ENCODE data around the gene SETD7. TPM values are rescaled to one million over a fixed set of nuclear protein-coding genes. Genes with fewer than 3 reads are reported as not detected.
"Not testable (repeated sequence)": the region's sequence is repeated elsewhere in the genome, so short reads cannot be mapped to it uniquely, and the experiment has no call there.

SETD7 gene
- total RNA-seq, 6 donors from 2014 or later, result 17.8 to 45.6 (median 34.0) TPM

- Histone ChIP-seq H3K27me3 (no peaks in the 10 kb centered on the region), H3K4me3 (no peak overlapping the region), H3K9me3 (no peaks in the 10 kb centered on the region), H3K27ac (no peak overlapping the region), H3K4me1 (peaks cover 0 to 13% (median 4%) of the 10 kb centered on the region in 4 donors), H3K36me3 (no peaks in the 10 kb centered on the region)
- no peak for TF ChIP-seq POLR2A (IDR thresholded peaks at IDR 0.05)
- no peak for TF ChIP-seq POLR2AphosphoS5 (IDR thresholded peaks at IDR 0.05)
- no peak for TF ChIP-seq EP300 (IDR thresholded peaks at IDR 0.05)
- TF ChIP-seq CTCF (IDR thresholded peaks at IDR 0.05), result no peak
- no peak for DNase-seq
- WGBS, 2 donors, result 73 to 97% methylated on average over 4 of the region's 4 CpGs
- ATAC-seq (ENCODE audit: low FRiP score in 2 of 2), result no peak
These were observed 90.1 kb downstream of the SETD7 start for GRCh38 chr4:139465922-139466321.

DNA sequence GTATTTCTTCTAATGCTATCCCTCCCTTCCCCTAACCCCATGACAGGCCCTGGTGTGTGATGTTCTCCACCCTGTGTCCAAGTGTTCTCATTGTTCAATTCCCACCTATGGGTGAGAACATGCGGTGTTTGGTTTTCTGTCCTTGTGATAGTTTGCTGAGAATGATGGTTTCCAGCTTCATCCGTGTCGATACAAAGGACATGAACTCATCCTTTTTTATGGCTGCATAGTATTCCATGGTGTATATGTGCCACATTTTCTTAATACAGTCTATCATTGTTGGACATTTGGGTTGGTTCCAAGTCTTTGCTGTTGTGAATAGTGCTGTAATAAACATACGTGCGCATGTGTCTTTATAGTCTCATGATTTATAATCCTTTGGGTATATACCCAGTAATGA lies 91.5 kb downstream of the SETD7 start:
- H3K4me3 ChIP-seq; ATAC-seq (ENCODE audit: low FRiP score in 2 of 2); H3K4me1 ChIP-seq; H3K27me3 ChIP-seq; DNase-seq; H3K27ac ChIP-seq; H3K36me3 ChIP-seq; H3K9me3 ChIP-seq: not testable (repeated sequence)
- 93 to 94% methylated on average over 5 of the region's 5 CpGs for WGBS, 2 donors

GRCh38 chr4:139461022-139461628 lies 94.9 kb downstream of the SETD7 start:
- peaks cover 17 to 36% (median 23%) of the 10 kb centered on the region in 4 donors for H3K4me1 ChIP-seq
- no peak overlapping the region for H3K27ac ChIP-seq
- DNase-seq (no peak), ATAC-seq (ENCODE audit: low FRiP score in 2 of 2) (peak in 1 of 2 donors; percentile 23)
- H3K9me3 ChIP-seq, result no peaks in the 10 kb centered on the region
- TF ChIP-seq POLR2AphosphoS5 (IDR thresholded peaks at IDR 0.05) (no peak), EP300 (IDR thresholded peaks at IDR 0.05) (no peak), CTCF (IDR thresholded peaks at IDR 0.05) (no peak), POLR2A (IDR thresholded peaks at IDR 0.05) (no peak)
- no peak overlapping the region for H3K4me3 ChIP-seq
- H3K27me3 ChIP-seq, result no peaks in the 10 kb centered on the region
- WGBS, 2 donors, result 73 to 81% methylated on average over 5 of the region's 5 CpGs
- no peaks in the 10 kb centered on the region for H3K36me3 ChIP-seq

DNA sequence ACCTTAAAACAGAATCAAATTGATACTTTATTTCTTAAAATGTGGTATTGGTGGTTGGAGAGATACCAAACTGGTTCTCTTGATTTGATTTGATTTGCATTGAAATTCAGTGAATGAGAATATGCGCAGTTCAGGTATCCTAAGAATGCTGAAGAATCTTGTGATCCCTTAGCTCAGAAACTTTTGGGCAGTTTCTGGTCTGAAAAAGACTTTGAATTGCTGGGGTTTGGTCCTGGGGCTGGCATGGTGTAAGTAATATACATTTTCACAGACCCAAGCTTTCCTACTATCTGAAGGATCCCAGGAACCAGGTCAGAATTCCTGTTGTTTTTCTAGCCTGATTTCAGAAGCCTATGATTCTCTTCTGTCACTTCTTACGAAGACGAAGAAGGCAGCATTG lies 95.5 kb downstream of the SETD7 start:
- H3K9me3 ChIP-seq, result no peaks in the 10 kb centered on the region
- no peak for DNase-seq
- no peak for ATAC-seq (ENCODE audit: low FRiP score in 2 of 2)
- no peak overlapping the region for H3K4me3 ChIP-seq
- H3K27me3 ChIP-seq, result no peaks in the 10 kb centered on the region
- H3K36me3 ChIP-seq, result no peaks in the 10 kb centered on the region
- WGBS, 2 donors, result 97 to 99% methylated on average over 3 of the region's 3 CpGs
- H3K27ac ChIP-seq, result no peak overlapping the region
- TF ChIP-seq CTCF (IDR thresholded peaks at IDR 0.05) (no peak), EP300 (IDR thresholded peaks at IDR 0.05) (no peak), POLR2AphosphoS5 (IDR thresholded peaks at IDR 0.05) (no peak)
- peaks cover 23 to 42% (median 28%) of the 10 kb centered on the region in 4 donors for H3K4me1 ChIP-seq

GRCh38 chr4:139458999-139459398 lies 97.0 kb downstream of the SETD7 start:
- TF ChIP-seq POLR2AphosphoS5 (IDR thresholded peaks at IDR 0.05) (no peak), EP300 (IDR thresholded peaks at IDR 0.05) (no peak), POLR2A (IDR thresholded peaks at IDR 0.05) (no peak), CTCF (IDR thresholded peaks at IDR 0.05) (no peak)
- WGBS, 2 donors, result 84 to 91% methylated on average over 3 of the region's 3 CpGs
- Histone ChIP-seq H3K27ac (no peak overlapping the region), H3K36me3 (no peaks in the 10 kb centered on the region), H3K4me1 (peaks cover 30 to 51% (median 35%) of the 10 kb centered on the region in 4 donors), H3K4me3 (no peak overlapping the region), H3K9me3 (no peaks in the 10 kb centered on the region), H3K27me3 (no peaks in the 10 kb centered on the region)
- no peak for ATAC-seq (ENCODE audit: low FRiP score in 2 of 2)
- DNase-seq, result no peak
